Fibroblast of lung (primary cell): ENCODE results near the gene ADGRA3.

Source experiments
- EZH2 ChIP-seq: IDR thresholded peaks from 2 replicates; pipeline ENCODE4 v1.5.1; 2012; ENCODE audit warnings: low read length, control low read depth, mild to moderate bottlenecking; ENCODE audit errors: missing control alignments
- TF ChIP-seq, protein P1 (sequence below), 2 donors: IDR thresholded peaks in 1 of 2; conservative IDR thresholded peaks in 1 of 2; 1 replicate in 1 of 2; 2 replicates in 1 of 2; pipeline ENCODE4 v1.5.1; 2011 to 2012; ENCODE audit warnings: low read length in 2 of 2, control low read depth in 1 of 2, inconsistent platforms in 1 of 2, low read depth in 1 of 2, mild to moderate bottlenecking in 1 of 2

DNA sequence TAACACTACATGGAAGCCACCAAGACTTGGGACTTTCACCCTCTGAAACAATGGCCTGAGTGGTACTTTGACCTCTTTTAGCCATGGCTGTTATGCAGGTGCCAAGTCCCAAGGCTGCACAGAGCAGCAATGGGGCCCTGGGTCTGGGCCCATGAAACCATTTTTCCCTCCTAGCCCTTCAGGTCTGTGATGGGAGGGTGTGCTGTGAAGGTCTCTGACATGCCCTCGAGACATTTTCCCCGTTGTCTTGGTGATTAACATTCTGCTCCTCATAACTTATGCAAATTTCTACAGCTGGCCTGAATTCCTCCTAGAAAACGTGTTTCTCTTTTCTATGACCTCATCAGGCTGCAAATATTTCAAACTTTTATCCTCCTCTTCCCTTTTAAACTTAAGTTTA lies 30.4 kb upstream of the ADGRA3 start:
- TF ChIP-seq, protein P1, sequence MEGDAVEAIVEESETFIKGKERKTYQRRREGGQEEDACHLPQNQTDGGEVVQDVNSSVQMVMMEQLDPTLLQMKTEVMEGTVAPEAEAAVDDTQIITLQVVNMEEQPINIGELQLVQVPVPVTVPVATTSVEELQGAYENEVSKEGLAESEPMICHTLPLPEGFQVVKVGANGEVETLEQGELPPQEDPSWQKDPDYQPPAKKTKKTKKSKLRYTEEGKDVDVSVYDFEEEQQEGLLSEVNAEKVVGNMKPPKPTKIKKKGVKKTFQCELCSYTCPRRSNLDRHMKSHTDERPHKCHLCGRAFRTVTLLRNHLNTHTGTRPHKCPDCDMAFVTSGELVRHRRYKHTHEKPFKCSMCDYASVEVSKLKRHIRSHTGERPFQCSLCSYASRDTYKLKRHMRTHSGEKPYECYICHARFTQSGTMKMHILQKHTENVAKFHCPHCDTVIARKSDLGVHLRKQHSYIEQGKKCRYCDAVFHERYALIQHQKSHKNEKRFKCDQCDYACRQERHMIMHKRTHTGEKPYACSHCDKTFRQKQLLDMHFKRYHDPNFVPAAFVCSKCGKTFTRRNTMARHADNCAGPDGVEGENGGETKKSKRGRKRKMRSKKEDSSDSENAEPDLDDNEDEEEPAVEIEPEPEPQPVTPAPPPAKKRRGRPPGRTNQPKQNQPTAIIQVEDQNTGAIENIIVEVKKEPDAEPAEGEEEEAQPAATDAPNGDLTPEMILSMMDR (conservative IDR thresholded peaks at IDR 0.05 in 1 of 2, IDR thresholded peaks at IDR 0.05 in 1 of 2; ENCODE audit: low read depth in 1 of 2, low read length in 2 of 2) = no peak
- TF ChIP-seq EZH2 = no peak
